Panc1 (cell line): ENCODE measurements around the gene OR5A1. TPM values are rescaled to one million over a fixed set of nuclear protein-coding genes. Genes with fewer than 3 reads are reported as not detected.
"Not testable (repeated sequence)": the region's sequence is repeated elsewhere in the genome, so short reads cannot be mapped to it uniquely, and the experiment has no call there.

Source experiments
- ATAC-seq: fragments of 200-7000 bp; cut with Tn5 transposase; 2 replicates; pipeline ENCODE4 v1.9.1; 2020; ENCODE audit warnings: mild to moderate bottlenecking, moderate library complexity
- BruUV-seq: library from RNA; stranded (reverse); fragments of 400-500 nt; replicated peaks from 2 replicates; lab custom pipeline; 2021; lab: Mats Ljungman, UMichigan
- CTCF ChIA-PET: fragments of 300-600 bp; sonication (Branson Sonifier 250); formaldehyde crosslinking; loops from one replicate; lab custom pipeline; 2022; ENCODE audit warnings: antibody characterized with exemption; lab: Charles Lee
- POLR2A ChIA-PET: fragments of 300-600 bp; sonication (Branson Sonifier 250); formaldehyde crosslinking; loops from one replicate; lab custom pipeline; 2022; ENCODE audit warnings: antibody characterized with exemption; lab: Charles Lee
- DNase-seq: peaks from one replicate; pipeline ENCODE4 v3.0.0-alpha.2; 2010; ENCODE audit warnings: low read depth, low spot score
- H3K27ac ChIP-seq: 2 replicates; pipeline ENCODE4 v1.5.1; 2011; ENCODE audit warnings: mild to moderate bottlenecking, low read length, inconsistent platforms
- H3K27me3 ChIP-seq: fragments of 200-500 bp; sonication (Bioruptor generic); 2 replicates; pipeline ENCODE4 v1.6.0; 2014; ENCODE audit warnings: low read length, inconsistent platforms; ENCODE audit not compliant: control insufficient read depth, insufficient read depth
- H3K36me3 ChIP-seq: fragments of 200-500 bp; sonication (Bioruptor generic); 2 replicates; pipeline ENCODE4 v1.5.1; 2014; ENCODE audit warnings: inconsistent platforms, mild to moderate bottlenecking, low read length, moderate library complexity; ENCODE audit not compliant: control insufficient read depth, insufficient read depth
- H3K4me1 ChIP-seq: 2 replicates; pipeline ENCODE4 v1.5.1; 2011; ENCODE audit warnings: inconsistent platforms, mild to moderate bottlenecking, low read length, moderate library complexity; ENCODE audit not compliant: control insufficient read depth, insufficient read depth
- H3K4me3 ChIP-seq, 2 experiments: 2 replicates each; pipeline ENCODE4 v1.5.1; 2011 to 2012; ENCODE audit warnings: low read depth in 2 of 2, low read length in 2 of 2, mild to moderate bottlenecking in 2 of 2, inconsistent platforms in 1 of 2, moderate library complexity in 1 of 2
- H3K9me3 ChIP-seq: fragments of 200-500 bp; sonication (Bioruptor generic); 2 replicates; pipeline ENCODE4 v1.5.1; 2014; ENCODE audit warnings: low read depth, mild to moderate bottlenecking, inconsistent platforms, low read length, moderate library complexity; ENCODE audit not compliant: control insufficient read depth, insufficient read depth
- CTCF ChIP-seq: fragments of 450-650 bp; IDR thresholded peaks from 2 replicates; pipeline ENCODE4 v1.5.1; 2017; ENCODE audit warnings: mild to moderate bottlenecking
- POLR2AphosphoS5 ChIP-seq: IDR thresholded peaks from 2 replicates; pipeline ENCODE4 v1.6.1; 2012; ENCODE audit warnings: mild to moderate bottlenecking, low read depth, low read length, moderate library complexity
- REST ChIP-seq, 2 experiments: IDR thresholded peaks; 2 replicates each; pipeline ENCODE4 v1.6.1; 2011 to 2012; ENCODE audit warnings: low read depth in 2 of 2, control low read depth in 1 of 2, low read length in 1 of 2, mild to moderate bottlenecking in 1 of 2, moderate library complexity in 1 of 2; ENCODE audit not compliant: insufficient read depth in 1 of 2
- SIN3A ChIP-seq: IDR thresholded peaks from 2 replicates; pipeline ENCODE4 v1.6.1; 2012; ENCODE audit warnings: low read depth, mild to moderate bottlenecking, low read length, moderate library complexity, borderline replicate concordance; ENCODE audit not compliant: insufficient read depth
- TCF7L2 ChIP-seq: IDR thresholded peaks from 2 replicates; pipeline ENCODE4 v1.6.1; 2011; ENCODE audit warnings: mild to moderate bottlenecking, low read depth, low read length, inconsistent platforms
- in situ Hi-C: cut with HindIII; loops from 2 replicates; pipeline ENCODE4 v1.10.0; 2016; ENCODE audit warnings: low sequenced_read_pairs, low pct_unique_long_range_greater_than_20kb
- intact Hi-C: fragments of 100-400 bp; cut with micrococcal nuclease; formaldehyde crosslinking; loops from one replicate; pipeline ENCODE4 v1.10.0; 2022; ENCODE audit not compliant: unreplicated experiment
- total RNA-seq: library from RNA; stranded (reverse); gene quantifications from one replicate; pipeline ENCODE4 v1.2.1, GENCODE V29; 2021; ENCODE audit not compliant: unreplicated experiment

OR5A1 gene
- total RNA-seq, 1 experiment from 2014 or later = not detected

- Histone ChIP-seq H3K9me3 (no peaks in the 10 kb centered on the region), H3K4me3 (no peak overlapping the region), H3K36me3 (no peaks in the 10 kb centered on the region), H3K27me3 (no peaks in the 10 kb centered on the region), H3K27ac (no peak overlapping the region), H3K4me1 (no peaks in the 10 kb centered on the region)
- no peak for ATAC-seq
- in situ Hi-C loops (no loop called here), intact Hi-C loops (no loop called here)
- TF ChIP-seq SIN3A (no peak), CTCF (no peak), TCF7L2 (no peak), POLR2AphosphoS5 (no peak), REST (IDR thresholded peaks at IDR 0.05; ENCODE audit: insufficient read depth in 1 of 2, low read depth in 2 of 2, low read length in 1 of 2) (no peak)
- BruUV-seq = no TSS peak
- POLR2A ChIA-PET = no interaction called here
- CTCF ChIA-PET = no interaction called here
- no peak for DNase-seq
These were observed 1.5 kb downstream of the OR5A1 start for GRCh38 chr11:59437770-59438169.

- H3K36me3 ChIP-seq, H3K27ac ChIP-seq, CTCF ChIA-PET, POLR2A ChIA-PET, H3K9me3 ChIP-seq, ATAC-seq, H3K27me3 ChIP-seq, intact Hi-C loops, H3K4me3 ChIP-seq, in situ Hi-C loops, DNase-seq, BruUV-seq, H3K4me1 ChIP-seq: not testable (repeated sequence)
These were observed 9.4 kb downstream of the OR5A1 start for GRCh38 chr11:59445624-59446023.

GRCh38 chr11:59448484-59448883 is 12.2 kb downstream of the OR5A1 start:
- POLR2A ChIA-PET = no interaction called here
- Histone ChIP-seq H3K27me3 (no peaks in the 10 kb centered on the region), H3K9me3 (no peaks in the 10 kb centered on the region), H3K36me3 (no peaks in the 10 kb centered on the region), H3K27ac (no peak overlapping the region), H3K4me3 (no peak overlapping the region), H3K4me1 (no peaks in the 10 kb centered on the region)
- DNase-seq = no peak
- intact Hi-C loops = no loop called here
- CTCF ChIA-PET = no interaction called here
- in situ Hi-C loops = no loop called here
- no peak for ATAC-seq
- no TSS peak for BruUV-seq
- TF ChIP-seq REST (IDR thresholded peaks at IDR 0.05; ENCODE audit: insufficient read depth in 1 of 2, low read depth in 2 of 2, low read length in 1 of 2) = no peak
- no peak for TF ChIP-seq CTCF
- no peak for TF ChIP-seq TCF7L2
